Kidney epithelial cell (primary cell): ENCODE data around the gene APBB2. TPM values are rescaled to one million over a fixed set of nuclear protein-coding genes. Genes with fewer than 3 reads are reported as not detected.

Experiments
- DNase-seq: peaks from one replicate; pipeline ENCODE4 v3.0.0-alpha.2; 2010; ENCODE audit warnings: low read depth
- H3K27me3 ChIP-seq: 2 replicates; pipeline ENCODE4 v1.6.0; 2011; ENCODE audit warnings: low read length; ENCODE audit not compliant: control insufficient read depth, insufficient read depth
- H3K36me3 ChIP-seq: 2 replicates; pipeline ENCODE4 v1.5.1; 2011; ENCODE audit warnings: low read length; ENCODE audit not compliant: control insufficient read depth, insufficient read depth
- H3K4me3 ChIP-seq: 2 replicates; pipeline ENCODE4 v1.5.1; 2011; ENCODE audit warnings: low read depth, mild to moderate bottlenecking, control low read depth, low read length
- CTCF ChIP-seq: IDR thresholded peaks from 2 replicates; pipeline ENCODE4 v1.5.1; 2011; ENCODE audit warnings: mild to moderate bottlenecking, moderate library complexity, low read length, control low read depth, inconsistent platforms; ENCODE audit not compliant: insufficient read depth, poor library complexity, severe bottlenecking
- total RNA-seq: library from RNA; depleted of rRNA; stranded (reverse); fragments of >200 nt; gene quantifications from 2 replicates; pipeline ENCODE4 v1.2.3, GENCODE V29; 2015

APBB2 gene
- total RNA-seq, 1 donor from 2014 or later: 52.0 TPM

- DNase-seq: peak; percentile 67
- Histone ChIP-seq H3K36me3 (no peaks in the 10 kb centered on the region), H3K27me3 (no peaks in the 10 kb centered on the region), H3K4me3 (no peak overlapping the region)
- no peak for TF ChIP-seq CTCF
Observed at GRCh38 chr4:41204400-41204978, 9.9 kb downstream of the APBB2 start.

- Histone ChIP-seq H3K4me3 (no peak overlapping the region), H3K36me3 (no peaks in the 10 kb centered on the region), H3K27me3 (no peaks in the 10 kb centered on the region)
- TF ChIP-seq CTCF: no peak
- DNase-seq: no peak
Observed at GRCh38 chr4:41203841-41204240, 10.5 kb downstream of the APBB2 start.

GRCh38 chr4:41202820-41203568 is 11.3 kb downstream of the APBB2 start:
- Histone ChIP-seq H3K4me3 (no peak overlapping the region), H3K36me3 (no peaks in the 10 kb centered on the region), H3K27me3 (no peaks in the 10 kb centered on the region)
- no peak for TF ChIP-seq CTCF
- no peak for DNase-seq

GRCh38 chr4:41202356-41202755 is 12.0 kb downstream of the APBB2 start:
- Histone ChIP-seq H3K27me3 (no peaks in the 10 kb centered on the region), H3K36me3 (no peaks in the 10 kb centered on the region), H3K4me3 (no peak overlapping the region)
- no peak for TF ChIP-seq CTCF
- DNase-seq: no peak

GRCh38 chr4:41200486-41201017 is 13.8 kb downstream of the APBB2 start:
- no peak for DNase-seq
- TF ChIP-seq CTCF: no peak
- Histone ChIP-seq H3K4me3 (no peak overlapping the region), H3K27me3 (no peaks in the 10 kb centered on the region), H3K36me3 (no peaks in the 10 kb centered on the region)
